Raji (cell line): ENCODE measurements around the gene MAP3K7.

ENCODE experiments used
- POLR2A ChIP-seq: IDR thresholded peaks from 2 replicates; pipeline ENCODE4 v1.6.1; 2011; ENCODE audit warnings: low read depth, low read length, control low read depth; ENCODE audit not compliant: insufficient read depth

MAP3K7 gene

DNA sequence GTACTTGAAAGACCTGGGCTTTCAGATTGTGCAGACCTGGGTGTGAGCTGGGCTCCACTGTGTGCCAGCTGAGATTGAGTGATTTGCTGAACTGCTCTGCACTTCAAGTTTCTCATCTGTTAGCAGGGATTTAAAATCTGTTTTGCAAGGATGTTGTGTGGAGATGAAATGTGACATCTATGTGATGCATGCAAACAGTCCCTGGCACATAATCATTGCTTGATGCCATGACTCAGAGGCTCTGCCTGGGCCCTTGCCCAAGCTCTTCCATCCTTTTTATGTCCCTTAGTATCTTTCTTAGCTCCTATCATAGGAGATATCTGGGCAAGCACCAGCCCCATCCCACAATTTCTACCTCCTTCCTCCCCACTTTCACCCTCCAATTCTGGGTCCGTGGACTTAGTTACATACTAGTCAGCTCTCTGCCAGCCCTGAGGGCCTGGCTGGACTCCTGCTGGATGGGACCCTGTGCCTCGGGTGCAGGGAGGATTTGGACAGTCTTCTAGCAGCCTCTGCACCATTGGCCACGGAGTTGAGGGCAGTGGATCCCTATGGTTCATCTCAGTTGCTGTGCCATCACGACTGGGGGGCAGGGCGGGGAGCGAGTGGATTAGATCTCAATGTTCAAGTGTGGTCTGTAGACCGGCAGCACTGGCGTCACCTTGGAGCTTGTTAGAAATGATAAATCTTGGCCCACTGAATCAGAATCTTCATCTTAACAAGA is 103.6 kb downstream of the MAP3K7 start:
- no peak for TF ChIP-seq POLR2A

DNA sequence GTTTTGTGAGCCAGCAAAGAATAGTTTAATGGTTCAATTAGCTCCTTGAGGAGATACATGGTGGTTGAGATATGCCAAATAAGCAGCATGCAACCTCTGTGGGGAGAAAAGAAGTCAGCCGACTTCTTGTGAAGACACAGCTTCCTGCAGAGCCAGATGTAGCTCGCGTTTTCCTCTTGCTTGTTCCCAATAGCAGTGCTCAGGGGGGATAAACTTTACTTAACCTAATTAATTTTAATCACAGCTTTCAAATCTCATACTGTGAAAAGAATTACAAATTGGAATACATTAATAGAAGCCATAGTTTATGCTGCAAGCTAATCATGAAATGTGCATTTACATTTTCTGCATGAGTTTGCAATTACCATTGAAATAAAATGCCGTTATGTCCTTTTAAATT is 106.2 kb downstream of the MAP3K7 start:
- no peak for TF ChIP-seq POLR2A

DNA sequence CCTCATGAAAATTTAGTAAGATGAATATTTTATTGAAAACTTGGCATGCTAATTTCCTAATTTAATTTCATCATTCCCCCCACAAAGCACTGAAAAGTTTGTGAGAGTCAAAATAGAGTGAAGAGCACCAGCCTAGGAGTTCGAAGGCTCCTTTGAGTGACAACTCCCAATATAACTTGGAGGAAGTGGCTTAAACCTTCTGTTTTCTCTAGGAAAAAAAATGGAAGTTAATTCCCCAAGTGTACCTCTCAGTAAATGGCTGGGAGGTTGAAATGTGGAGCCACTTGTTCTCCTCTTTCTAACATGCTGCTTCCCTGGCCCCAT is 107.3 kb downstream of the MAP3K7 start:
- no peak for TF ChIP-seq POLR2A

DNA sequence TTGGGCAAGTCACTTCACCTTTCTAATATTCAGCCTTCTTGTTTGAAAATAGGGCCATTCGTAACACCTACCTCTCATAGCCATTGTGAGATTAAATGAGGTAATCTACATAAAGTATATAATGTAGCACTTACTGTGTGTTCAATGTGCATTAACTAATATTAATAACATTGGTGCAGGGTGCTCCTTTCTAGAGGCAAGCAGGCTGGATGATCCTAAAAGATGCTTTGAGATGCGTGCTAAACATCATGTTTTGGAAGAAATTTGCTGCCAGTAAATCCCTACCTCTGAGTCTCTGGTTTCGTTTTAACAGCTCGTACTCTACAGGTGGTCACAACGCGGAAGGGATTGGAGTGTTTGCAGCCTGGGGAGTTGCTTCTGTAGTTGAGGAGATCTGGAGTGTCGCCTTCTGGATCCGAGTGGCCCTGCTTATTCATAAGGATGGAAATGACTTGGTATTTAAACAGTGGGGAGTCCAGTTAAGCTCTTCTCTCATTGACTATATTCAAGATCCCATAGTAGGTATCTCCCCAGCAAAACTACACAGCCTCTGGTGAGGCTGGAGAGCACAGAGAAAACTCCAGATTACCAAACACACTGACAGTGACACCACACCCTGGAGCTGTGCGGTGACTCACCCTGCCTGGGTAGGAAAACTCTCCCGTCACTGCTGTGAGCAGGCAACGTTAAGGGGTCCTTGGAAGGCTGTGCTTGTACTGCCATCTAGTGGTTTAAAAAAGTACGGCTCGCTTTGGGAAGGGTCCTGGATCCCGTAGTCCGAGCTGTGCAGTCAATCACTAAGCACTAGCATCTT is 107.9 kb downstream of the MAP3K7 start:
- TF ChIP-seq POLR2A = no peak

DNA sequence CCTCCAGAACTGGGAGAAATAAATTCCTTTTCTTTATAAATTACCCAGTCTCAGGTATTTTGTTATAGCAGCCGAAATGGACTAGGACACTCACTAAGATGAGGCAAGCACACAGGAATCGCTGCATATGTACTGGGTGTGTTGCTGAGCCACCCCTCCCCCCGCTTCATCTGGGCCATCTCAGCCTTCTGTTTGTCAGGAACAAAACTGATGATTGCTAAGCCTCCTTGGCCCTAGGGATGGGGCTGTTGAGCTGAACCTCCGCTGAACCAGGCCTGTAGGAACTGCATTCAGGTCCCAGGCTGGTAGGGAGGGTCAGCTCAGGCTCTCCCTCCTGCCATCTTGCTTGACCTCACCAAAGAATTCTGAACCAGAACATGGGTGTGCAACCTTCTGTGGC is 108.6 kb downstream of the MAP3K7 start:
- TF ChIP-seq POLR2A = no peak

DNA sequence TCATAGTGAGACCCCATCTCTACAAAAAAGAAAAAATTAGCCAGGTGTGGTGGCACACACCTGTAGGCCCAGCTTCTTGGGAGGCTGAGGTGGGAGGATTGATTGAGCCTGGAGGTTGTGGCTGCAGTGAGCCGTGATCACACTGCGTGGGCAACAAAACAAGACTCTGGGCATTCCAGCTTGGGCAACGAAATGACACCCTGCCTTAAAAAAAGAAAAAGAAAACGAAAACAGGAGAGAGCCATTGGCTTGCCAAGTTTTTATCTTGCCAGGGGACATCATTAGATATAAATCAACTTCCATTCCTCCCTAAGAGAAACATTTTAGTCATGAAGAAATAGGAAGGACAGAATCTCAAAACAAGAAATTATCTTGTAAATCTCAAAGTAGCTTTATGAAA is 109.5 kb downstream of the MAP3K7 start:
- no peak for TF ChIP-seq POLR2A

DNA sequence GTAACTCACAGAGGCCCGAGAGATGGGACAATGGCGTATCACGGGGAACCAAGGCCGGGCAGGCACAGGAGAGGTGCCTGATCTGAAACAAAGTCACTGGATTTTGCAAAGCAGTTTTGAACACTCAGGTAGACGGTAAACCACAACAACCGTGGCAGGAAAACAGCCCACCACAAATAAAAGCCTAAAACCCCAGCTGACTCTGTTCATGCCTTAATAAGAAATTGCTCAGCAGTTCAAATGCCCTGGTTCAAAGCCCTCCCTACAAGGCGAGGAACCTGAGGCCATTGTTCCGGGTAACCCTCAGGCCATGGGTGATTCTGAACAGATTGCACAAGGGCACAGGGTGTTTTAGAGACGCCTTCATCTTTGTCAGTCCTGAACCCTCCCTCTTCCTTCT is 114.2 kb downstream of the MAP3K7 start:
- TF ChIP-seq POLR2A = no peak

DNA sequence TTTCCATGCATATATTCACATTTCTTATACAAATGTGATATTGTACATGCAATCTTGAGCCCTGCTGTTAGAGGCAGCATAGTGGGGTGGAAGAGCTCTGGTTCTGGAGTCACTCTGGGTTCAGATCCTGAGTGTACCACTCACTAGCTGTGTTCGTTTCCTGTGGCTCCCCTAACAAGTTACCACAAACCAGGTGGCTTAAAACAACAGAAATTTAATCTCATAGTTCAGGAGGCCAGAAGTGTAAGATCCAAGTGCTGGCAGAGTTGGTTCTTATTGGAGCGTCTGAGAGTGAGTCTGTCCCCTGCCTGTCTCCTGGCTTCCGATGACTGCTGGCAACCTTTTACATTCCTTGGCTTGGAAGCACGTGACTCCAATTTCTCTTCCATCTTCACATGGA is 115.6 kb downstream of the MAP3K7 start:
- no peak for TF ChIP-seq POLR2A

DNA sequence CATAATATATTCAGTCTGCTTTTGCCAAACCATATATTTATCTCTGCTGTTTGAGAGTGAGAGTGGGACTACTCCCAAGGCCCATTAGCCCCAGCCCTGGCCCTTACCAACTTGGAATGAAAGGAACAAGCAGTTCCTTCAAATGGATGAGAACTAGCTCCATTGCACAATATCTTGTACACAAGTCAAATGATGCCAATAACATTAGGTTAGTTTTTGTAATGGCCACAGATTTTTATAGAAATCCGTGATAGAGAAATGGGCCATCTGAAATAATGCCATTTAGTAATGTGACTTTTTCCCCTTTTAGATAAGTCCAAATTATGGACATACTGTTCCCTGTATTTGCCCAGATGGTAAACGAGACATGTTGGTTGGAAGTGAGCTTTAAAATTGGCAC is 117.0 kb downstream of the MAP3K7 start:
- no peak for TF ChIP-seq POLR2A

DNA sequence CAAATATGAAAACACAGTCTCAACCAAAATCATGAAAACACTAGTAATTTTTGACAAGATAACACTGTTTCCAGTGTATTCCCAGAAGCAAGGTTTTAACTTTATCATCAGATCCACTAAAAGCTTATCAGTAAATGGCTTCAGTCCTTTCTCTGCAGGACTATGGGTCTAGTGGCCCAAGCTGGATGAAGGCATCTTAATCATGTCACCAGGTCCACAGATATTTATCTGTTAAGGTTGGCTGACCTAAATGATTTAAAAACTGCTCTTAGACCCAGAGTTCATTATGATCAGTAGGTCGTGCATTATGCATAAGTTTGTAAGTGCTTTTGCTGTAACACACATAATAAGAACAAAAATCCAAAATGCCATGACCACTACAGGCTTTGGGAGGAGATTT is 118.0 kb downstream of the MAP3K7 start:
- no peak for TF ChIP-seq POLR2A

DNA sequence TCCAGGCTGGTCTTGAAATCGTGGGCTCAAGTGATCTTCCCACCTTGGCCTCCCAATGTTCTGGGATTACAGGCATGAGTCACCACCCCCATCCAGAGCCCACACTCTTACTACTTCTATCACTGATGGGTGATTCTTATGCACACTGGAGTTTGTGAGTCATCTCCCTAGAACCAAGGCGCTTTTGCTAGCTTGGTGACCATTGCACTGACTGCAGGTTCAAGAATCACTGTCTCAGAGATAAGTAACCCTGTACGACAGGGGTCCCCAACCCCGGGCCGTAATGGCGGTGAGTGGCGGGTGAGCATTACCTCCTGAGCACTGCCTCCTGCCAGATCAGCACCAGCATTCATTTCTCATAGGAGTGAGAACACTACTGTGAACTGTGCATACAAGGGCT is 118.8 kb downstream of the MAP3K7 start:
- TF ChIP-seq POLR2A = no peak

DNA sequence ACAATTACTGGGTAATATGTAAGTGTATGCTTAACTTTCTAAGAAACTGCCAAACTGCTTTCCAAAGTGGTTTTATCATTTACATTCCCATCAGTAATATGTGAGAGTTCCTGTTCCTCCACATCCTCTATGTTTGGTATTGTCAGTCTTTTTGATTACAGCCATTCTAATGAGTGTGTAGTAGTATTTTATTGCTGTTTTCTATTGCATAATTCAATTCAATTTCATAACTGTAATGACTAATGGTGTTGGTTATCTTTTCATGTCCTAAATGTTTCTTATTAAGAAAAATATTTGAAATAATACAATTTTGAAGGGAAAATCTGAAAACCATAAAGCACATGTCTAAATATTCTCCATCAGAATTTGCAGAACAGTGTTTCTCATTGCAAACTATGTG is 119.3 kb downstream of the MAP3K7 start:
- TF ChIP-seq POLR2A = no peak

DNA sequence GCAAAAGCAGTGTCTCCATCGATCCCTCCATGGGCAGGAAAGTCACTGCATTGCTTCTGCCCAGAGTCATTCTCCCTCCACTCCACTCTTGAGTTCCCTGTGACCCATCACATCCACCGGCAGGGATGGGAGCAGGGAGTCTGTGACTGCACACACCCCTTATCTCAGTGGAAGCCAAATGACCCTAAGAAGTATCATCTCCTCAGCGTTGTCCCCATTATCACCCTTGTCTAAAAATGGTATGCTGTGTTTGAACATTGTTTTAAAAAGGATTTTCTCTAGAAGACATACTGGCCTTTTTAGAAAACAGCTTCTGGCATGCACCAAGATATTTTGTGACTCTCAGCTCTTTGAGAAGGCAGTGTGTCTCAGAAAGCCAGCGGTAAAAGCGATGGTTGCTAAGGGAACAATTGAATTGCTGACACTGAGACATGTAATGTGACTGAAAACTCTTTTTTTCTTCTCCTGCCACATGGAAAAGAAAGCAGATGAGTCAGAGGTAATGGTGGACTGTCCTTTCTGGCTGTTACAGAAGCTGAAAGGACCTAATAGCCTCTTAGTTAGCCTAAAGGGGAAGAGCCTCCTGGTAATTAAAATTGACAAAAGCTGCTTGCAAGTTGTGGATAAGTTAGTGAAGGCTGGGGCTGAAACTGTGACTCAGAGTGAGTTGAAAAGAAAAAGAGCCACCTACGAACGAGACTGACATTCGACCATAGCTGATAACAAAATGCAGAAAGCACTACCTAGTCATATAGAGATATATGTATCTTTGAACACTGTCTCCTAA is 120.5 kb downstream of the MAP3K7 start:
- no peak for TF ChIP-seq POLR2A

DNA sequence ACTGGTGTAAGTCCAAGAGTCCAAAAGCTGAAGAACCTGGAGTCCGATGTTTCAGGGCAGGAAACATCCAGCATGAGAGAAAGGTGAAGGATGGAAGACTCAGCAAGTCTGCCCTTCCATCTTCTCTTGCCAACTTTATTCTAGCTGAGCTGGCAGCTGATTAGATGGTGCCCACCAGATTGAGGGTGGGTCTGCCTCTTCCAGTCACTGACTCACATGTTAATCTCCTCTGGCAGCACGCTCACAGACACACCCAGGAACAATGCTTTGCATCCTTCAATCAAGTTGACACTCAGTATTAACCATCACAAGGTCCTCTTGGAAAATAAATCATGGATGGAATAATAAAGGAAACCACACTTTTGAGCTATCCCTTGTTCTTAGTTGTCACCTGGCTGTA is 121.2 kb downstream of the MAP3K7 start:
- TF ChIP-seq POLR2A = no peak

DNA sequence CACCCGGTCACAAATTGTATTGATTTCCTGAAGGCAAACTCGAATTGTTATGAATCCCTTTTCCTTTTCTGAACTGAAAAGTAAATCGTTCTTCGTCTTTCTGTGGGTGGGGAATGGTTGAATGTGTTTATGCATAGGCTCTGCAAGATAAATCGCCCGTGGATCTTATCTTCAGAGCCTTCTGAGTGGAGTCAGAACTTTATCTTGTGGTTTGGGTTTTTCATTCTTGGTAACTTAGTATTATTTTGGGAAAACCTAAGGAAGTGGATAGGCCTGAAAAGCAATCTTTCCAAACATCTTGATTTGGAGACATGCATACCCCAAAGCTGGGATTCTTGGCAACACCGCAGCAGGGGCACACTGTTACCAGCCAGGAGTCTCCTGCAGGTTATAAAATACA is 122.4 kb downstream of the MAP3K7 start:
- no peak for TF ChIP-seq POLR2A

DNA sequence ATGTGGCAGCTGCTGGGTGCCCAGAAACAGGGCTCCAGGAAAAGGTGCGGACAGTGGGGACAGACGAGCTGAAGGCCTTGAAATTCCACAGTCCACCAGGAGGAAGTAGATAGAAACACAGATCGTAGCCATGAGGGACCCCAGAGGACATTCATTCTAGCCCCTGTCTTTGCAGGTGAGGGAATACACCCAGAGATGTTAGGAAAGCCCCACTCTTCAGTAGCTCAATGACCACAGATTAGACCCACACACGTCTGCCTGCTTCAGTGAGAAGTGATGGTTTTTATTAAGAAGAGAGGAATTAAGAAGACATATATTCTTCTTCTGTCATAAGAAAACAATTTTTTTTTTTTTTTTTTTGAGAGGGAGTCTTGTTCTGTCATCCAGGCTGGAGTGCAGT is 123.0 kb downstream of the MAP3K7 start:
- no peak for TF ChIP-seq POLR2A
